ENCODE results near the gene SPIRE1. TPM values are rescaled to one million over a fixed set of nuclear protein-coding genes. Genes with fewer than 3 reads are reported as not detected.
"Not testable (repeated sequence)": the region's sequence is repeated elsewhere in the genome, so short reads cannot be mapped to it uniquely, and the experiment has no call there.

Gene SPIRE1
- polyA plus RNA-seq, 6 donors from 2014 or later, result not detected

GRCh38 chr18:12552879-12553242, 105.0 kb downstream of the SPIRE1 start:
- H3K4me1 Mint-ChIP-seq, result no peaks in the 10 kb centered on the region
- DNase-seq, result no peak
- H3K4me3 Mint-ChIP-seq, result no peak overlapping the region
- H3K27ac Mint-ChIP-seq, result no peak overlapping the region
- no peak for ATAC-seq (ENCODE audit: low read depth in 2 of 2)
- H3K36me3 Mint-ChIP-seq, result peaks cover 0 to 9% of the 10 kb centered on the region in 2 donors
- H3K9me3 Mint-ChIP-seq, result peaks cover 0 to 30% (median 11%) of the 10 kb centered on the region in 7 donors
- peaks cover 0 to 11% (median 9%) of the 10 kb centered on the region in 3 donors for H3K27me3 Mint-ChIP-seq

- ATAC-seq (ENCODE audit: low read depth in 2 of 2); DNase-seq; H3K36me3 Mint-ChIP-seq; H3K27ac Mint-ChIP-seq; H3K4me1 Mint-ChIP-seq; H3K4me3 Mint-ChIP-seq: not testable (repeated sequence)
- Mint-ChIP-seq H3K27me3 (peaks cover 0 to 11% (median 11%) of the 10 kb centered on the region in 3 donors), H3K9me3 (peaks cover 0 to 28% (median 9%) of the 10 kb centered on the region in 7 donors)
Measured at GRCh38 chr18:12551943-12552878, 105.7 kb downstream of the SPIRE1 start.

- ATAC-seq (ENCODE audit: low read depth in 2 of 2); H3K36me3 Mint-ChIP-seq; H3K4me3 Mint-ChIP-seq; H3K4me1 Mint-ChIP-seq; DNase-seq; H3K27ac Mint-ChIP-seq: not testable (repeated sequence)
- peaks cover 0 to 14% (median 11%) of the 10 kb centered on the region in 3 donors for H3K27me3 Mint-ChIP-seq
- H3K9me3 Mint-ChIP-seq, result peaks cover 0 to 28% (median 9%) of the 10 kb centered on the region in 7 donors
Measured at GRCh38 chr18:12551466-12551865, 106.4 kb downstream of the SPIRE1 start.

GRCh38 chr18:12543697-12544096, 114.2 kb downstream of the SPIRE1 start:
- no peaks in the 10 kb centered on the region for H3K4me1 Mint-ChIP-seq
- DNase-seq (no peak), ATAC-seq (ENCODE audit: low read depth in 2 of 2) (no peak)
- peaks cover 0 to 4% (median 0%) of the 10 kb centered on the region in 3 donors for H3K27me3 Mint-ChIP-seq
- H3K27ac Mint-ChIP-seq, result no peak overlapping the region
- H3K9me3 Mint-ChIP-seq, result peaks cover 0 to 46% (median 26%) of the 10 kb centered on the region in 7 donors
- peaks cover 5 to 22% of the 10 kb centered on the region in 2 donors for H3K36me3 Mint-ChIP-seq
- H3K4me3 Mint-ChIP-seq, result no peak overlapping the region

- no peak for ATAC-seq (ENCODE audit: low read depth in 2 of 2)
- no peak for DNase-seq
- Mint-ChIP-seq H3K36me3 (peaks cover 5 to 22% of the 10 kb centered on the region in 2 donors), H3K4me3 (no peak overlapping the region), H3K4me1 (no peaks in the 10 kb centered on the region), H3K9me3 (peaks cover 0 to 46% (median 27%) of the 10 kb centered on the region in 7 donors), H3K27ac (no peak overlapping the region), H3K27me3 (no peaks in the 10 kb centered on the region)
Measured at GRCh38 chr18:12540751-12541150, 117.2 kb downstream of the SPIRE1 start.

- H3K4me1 Mint-ChIP-seq; H3K27ac Mint-ChIP-seq; H3K4me3 Mint-ChIP-seq; DNase-seq; ATAC-seq (ENCODE audit: low read depth in 2 of 2): not testable (repeated sequence)
- Mint-ChIP-seq H3K9me3 (peaks cover 0 to 46% (median 27%) of the 10 kb centered on the region in 7 donors), H3K36me3 (peaks cover 5 to 22% of the 10 kb centered on the region in 2 donors), H3K27me3 (peaks cover 0 to 12% (median 5%) of the 10 kb centered on the region in 3 donors)
Measured at GRCh38 chr18:12539158-12539557, 118.7 kb downstream of the SPIRE1 start.

GRCh38 chr18:12534820-12535219, 123.1 kb downstream of the SPIRE1 start:
- DNase-seq (no peak), ATAC-seq (ENCODE audit: low read depth in 2 of 2) (no peak)
- Mint-ChIP-seq H3K27me3 (peaks cover 0 to 17% (median 5%) of the 10 kb centered on the region in 3 donors), H3K36me3 (no peaks in the 10 kb centered on the region), H3K4me3 (no peak overlapping the region), H3K4me1 (no peaks in the 10 kb centered on the region), H3K27ac (no peak overlapping the region), H3K9me3 (peaks cover 0 to 10% (median 6%) of the 10 kb centered on the region in 7 donors)

GRCh38 chr18:12532661-12533060, 125.2 kb downstream of the SPIRE1 start:
- no peaks in the 10 kb centered on the region for H3K36me3 Mint-ChIP-seq
- no peaks in the 10 kb centered on the region for H3K9me3 Mint-ChIP-seq
- ATAC-seq (ENCODE audit: low read depth in 2 of 2) (no peak), DNase-seq (no peak)
- H3K4me1 Mint-ChIP-seq, result no peaks in the 10 kb centered on the region
- no peak overlapping the region for H3K27ac Mint-ChIP-seq
- H3K4me3 Mint-ChIP-seq, result no peak overlapping the region
- H3K27me3 Mint-ChIP-seq, result peaks cover 0 to 17% (median 5%) of the 10 kb centered on the region in 3 donors

- no peaks in the 10 kb centered on the region for H3K9me3 Mint-ChIP-seq
- no peak for DNase-seq
- H3K27me3 Mint-ChIP-seq, result peaks cover 0 to 17% (median 5%) of the 10 kb centered on the region in 3 donors
- H3K27ac Mint-ChIP-seq, result no peak overlapping the region
- no peaks in the 10 kb centered on the region for H3K4me1 Mint-ChIP-seq
- H3K36me3 Mint-ChIP-seq, result no peaks in the 10 kb centered on the region
- no peak for ATAC-seq (ENCODE audit: low read depth in 2 of 2)
- no peak overlapping the region for H3K4me3 Mint-ChIP-seq
Measured at GRCh38 chr18:12531749-12532148, 126.2 kb downstream of the SPIRE1 start.

GRCh38 chr18:12520442-12520992, 137.4 kb downstream of the SPIRE1 start:
- Mint-ChIP-seq H3K36me3 (no peaks in the 10 kb centered on the region), H3K4me1 (no peaks in the 10 kb centered on the region), H3K27me3 (peaks cover 0 to 18% (median 11%) of the 10 kb centered on the region in 3 donors), H3K9me3 (no peaks in the 10 kb centered on the region), H3K4me3 (no peak overlapping the region), H3K27ac (no peak overlapping the region)
- DNase-seq (no peak), ATAC-seq (ENCODE audit: low read depth in 2 of 2) (no peak)

- Mint-ChIP-seq H3K36me3 (no peaks in the 10 kb centered on the region), H3K9me3 (no peaks in the 10 kb centered on the region), H3K4me1 (no peaks in the 10 kb centered on the region), H3K27ac (no peak overlapping the region), H3K27me3 (peaks cover 0 to 18% (median 11%) of the 10 kb centered on the region in 3 donors), H3K4me3 (no peak overlapping the region)
- DNase-seq (no peak), ATAC-seq (ENCODE audit: low read depth in 2 of 2) (no peak)
Measured at GRCh38 chr18:12518832-12519531, 138.9 kb downstream of the SPIRE1 start.

- DNase-seq (no peak), ATAC-seq (ENCODE audit: low read depth in 2 of 2) (no peak)
- no peaks in the 10 kb centered on the region for H3K4me1 Mint-ChIP-seq
- peaks cover 0 to 18% (median 11%) of the 10 kb centered on the region in 3 donors for H3K27me3 Mint-ChIP-seq
- no peaks in the 10 kb centered on the region for H3K36me3 Mint-ChIP-seq
- no peaks in the 10 kb centered on the region for H3K9me3 Mint-ChIP-seq
- H3K27ac Mint-ChIP-seq, result no peak overlapping the region
- H3K4me3 Mint-ChIP-seq, result no peak overlapping the region
Measured at GRCh38 chr18:12518326-12518725, 139.6 kb downstream of the SPIRE1 start.

GRCh38 chr18:12517142-12517825, 140.6 kb downstream of the SPIRE1 start:
- Mint-ChIP-seq H3K27me3 (peaks cover 5 to 8% (median 7%) of the 10 kb centered on the region in 3 donors), H3K36me3 (no peaks in the 10 kb centered on the region), H3K9me3 (peaks cover 0 to 2% (median 0%) of the 10 kb centered on the region in 7 donors), H3K4me1 (no peaks in the 10 kb centered on the region), H3K27ac (no peak overlapping the region), H3K4me3 (no peak overlapping the region)
- DNase-seq, result no peak
- ATAC-seq (ENCODE audit: low read depth in 2 of 2), result no peak

All from naive B cell (primary cell).